ENCODE data around the gene MYO7B. TPM values are rescaled to one million over a fixed set of nuclear protein-coding genes. Genes with fewer than 3 reads are reported as not detected.

Gene MYO7B
- total and polyA plus RNA-seq, 2 donors (not counting 1 experiment from before 2014, with no cell fraction given) = 5.0 to 68.2 TPM

GRCh38 chr2:127536707-127537541 lies 1.4 kb downstream of the MYO7B start:
- no peak overlapping the region for H3K4me3 Mint-ChIP-seq
- no peaks in the 10 kb centered on the region for H3K4me1 Mint-ChIP-seq
- ChIA-PET POLR2A (no interaction called here), CTCF (no interaction called here)
- 83% methylated on average over 1 of the region's 7 CpGs for WGBS (ENCODE audit: insufficient coverage)
- no peak for DNase-seq
- Histone ChIP-seq H4K20me1 (ENCODE audit: control insufficient read depth, insufficient read depth, low read length, poor library complexity, severe bottlenecking) (no peaks in the 10 kb centered on the region), H3K79me2 (ENCODE audit: control insufficient read depth, insufficient read depth, low read length) (no peaks in the 10 kb centered on the region), H3K4me1 (ENCODE audit: control insufficient read depth in 2 of 2, insufficient read depth in 2 of 2, low read length in 2 of 2) (no peaks in the 10 kb centered on the region), H3K27ac (ENCODE audit: low read length in 2 of 2) (no peak overlapping the region), H3K4me2 (replicated peaks; ENCODE audit: low read depth, low read length, poor library complexity, severe bottlenecking) (no peak overlapping the region), H3K27me3 (replicated peaks in 1 of 4; ENCODE audit: control extremely low read depth in 1 of 4, control insufficient read depth in 3 of 4, insufficient read depth in 4 of 4, low read length in 3 of 4) (peaks cover 0 to 6% (median 0%) of the 10 kb centered on the region in 4 experiments), H3K36me3 (replicated peaks in 1 of 2; ENCODE audit: control extremely low read depth in 1 of 2, control insufficient read depth in 1 of 2, extremely low read depth in 1 of 2, insufficient read depth in 2 of 2, low read length in 1 of 2) (no peaks in the 10 kb centered on the region), H3K4me3 (ENCODE audit: control extremely low read depth in 1 of 5, extremely low read depth in 1 of 5, insufficient read depth in 1 of 5, low read depth in 2 of 5, low read length in 4 of 5) (no peak overlapping the region), H2AFZ (ENCODE audit: insufficient read depth, low read depth, low read length, poor library complexity, severe bottlenecking) (no peak overlapping the region), H3K9me3 (ENCODE audit: control extremely low read depth in 1 of 3, control insufficient read depth in 2 of 3, insufficient read depth in 1 of 3, low read length in 2 of 3) (no peaks in the 10 kb centered on the region), H3K9ac (ENCODE audit: low read length) (no peak overlapping the region)
- ATAC-seq (ENCODE audit: low read depth) = no peak
- H3K9me3 Mint-ChIP-seq (ENCODE audit: insufficient read depth) = no peaks in the 10 kb centered on the region
- peaks cover 23% of the 10 kb centered on the region for H3K27me3 Mint-ChIP-seq
- TF ChIP-seq EZH2 (IDR thresholded peaks at IDR 0.05; ENCODE audit: borderline replicate concordance, insufficient read depth, low read depth, low read length, poor library complexity, severe bottlenecking) (no peak), CTCF (IDR thresholded peaks at IDR 0.05) (no peak)
- H3K27ac Mint-ChIP-seq = no peak overlapping the region
- intact Hi-C loops (cut with micrococcal nuclease) = no loop called here

GRCh38 chr2:127537644-127538043 lies 2.2 kb downstream of the MYO7B start:
- ChIA-PET CTCF (no interaction called here), POLR2A (no interaction called here)
- no peak for ATAC-seq (ENCODE audit: low read depth)
- H3K27me3 Mint-ChIP-seq = peaks cover 23% of the 10 kb centered on the region
- H3K27ac ChIP-seq (ENCODE audit: low read length in 2 of 2) = no peak overlapping the region
- H3K36me3 ChIP-seq (replicated peaks in 1 of 2; ENCODE audit: control extremely low read depth in 1 of 2, control insufficient read depth in 1 of 2, extremely low read depth in 1 of 2, insufficient read depth in 2 of 2, low read length in 1 of 2) = no peaks in the 10 kb centered on the region
- H3K9me3 Mint-ChIP-seq (ENCODE audit: insufficient read depth) = no peaks in the 10 kb centered on the region
- H3K27ac Mint-ChIP-seq = no peak overlapping the region
- peaks cover 0 to 6% (median 0%) of the 10 kb centered on the region in 4 experiments for H3K27me3 ChIP-seq (replicated peaks in 1 of 4; ENCODE audit: control extremely low read depth in 1 of 4, control insufficient read depth in 3 of 4, insufficient read depth in 4 of 4, low read length in 3 of 4)
- no peak overlapping the region for H3K4me2 ChIP-seq (replicated peaks; ENCODE audit: low read depth, low read length, poor library complexity, severe bottlenecking)
- H3K4me3 Mint-ChIP-seq = no peak overlapping the region
- H3K79me2 ChIP-seq (ENCODE audit: control insufficient read depth, insufficient read depth, low read length) = no peaks in the 10 kb centered on the region
- no peaks in the 10 kb centered on the region for H4K20me1 ChIP-seq (ENCODE audit: control insufficient read depth, insufficient read depth, low read length, poor library complexity, severe bottlenecking)
- no peak overlapping the region for H2AFZ ChIP-seq (ENCODE audit: insufficient read depth, low read depth, low read length, poor library complexity, severe bottlenecking)
- H3K4me1 ChIP-seq (ENCODE audit: control insufficient read depth in 2 of 2, insufficient read depth in 2 of 2, low read length in 2 of 2) = no peaks in the 10 kb centered on the region
- DNase-seq = no peak
- TF ChIP-seq CTCF (IDR thresholded peaks at IDR 0.05) (no peak), EZH2 (IDR thresholded peaks at IDR 0.05; ENCODE audit: borderline replicate concordance, insufficient read depth, low read depth, low read length, poor library complexity, severe bottlenecking) (no peak)
- intact Hi-C loops (cut with micrococcal nuclease) = no loop called here
- no peaks in the 10 kb centered on the region for H3K9me3 ChIP-seq (ENCODE audit: control extremely low read depth in 1 of 3, control insufficient read depth in 2 of 3, insufficient read depth in 1 of 3, low read length in 2 of 3)
- H3K4me3 ChIP-seq (ENCODE audit: control extremely low read depth in 1 of 5, extremely low read depth in 1 of 5, insufficient read depth in 1 of 5, low read depth in 2 of 5, low read length in 4 of 5) = no peak overlapping the region
- whole genome bisulfite sequencing (ENCODE audit: insufficient coverage) = 90% methylated on average over 5 of the region's 5 CpGs
- no peaks in the 10 kb centered on the region for H3K4me1 Mint-ChIP-seq
- no peak overlapping the region for H3K9ac ChIP-seq (ENCODE audit: low read length)

Data from B cell (primary cell).